G401 (cell line): Measurements from ENCODE around the gene SYT14. TPM values are rescaled to one million over a fixed set of nuclear protein-coding genes. Genes with fewer than 3 reads are reported as not detected.
"Not testable (repeated sequence)": the region's sequence is repeated elsewhere in the genome, so short reads cannot be mapped to it uniquely, and the experiment has no call there.

ENCODE experiments used
- DNase-seq: peaks from one replicate; pipeline ENCODE4 v3.0.0-alpha.2; 2015; ENCODE audit warnings: low spot score
- in situ Hi-C: cut with HindIII; loops from 2 replicates; pipeline ENCODE4 v1.10.0; 2016; ENCODE audit warnings: low sequenced_read_pairs, mixed read lengths
- total RNA-seq: library from RNA; depleted of rRNA; stranded (reverse); fragments of >200 nt; shearing (Covaris generic); gene quantifications from 2 replicates; pipeline ENCODE4 v1.2.3, GENCODE V29; 2014; rRNA removed

SYT14 gene
- 37.5 and 58.0 TPM in 2 replicates for total RNA-seq

- in situ Hi-C loops, result no loop called here
- peak; percentile 84 for DNase-seq
Measured at GRCh38 chr1:209937996-209938959, at the start of gene SYT14. TSS of gene SYT14 (plus strand) at chr1:209938217. CDS start at chr1:209938265, 48 bp downstream.

- in situ Hi-C loops, DNase-seq: not testable (repeated sequence)
Measured at GRCh38 chr1:209888291-209889076, 49.5 kb upstream of the SYT14 start.

DNA sequence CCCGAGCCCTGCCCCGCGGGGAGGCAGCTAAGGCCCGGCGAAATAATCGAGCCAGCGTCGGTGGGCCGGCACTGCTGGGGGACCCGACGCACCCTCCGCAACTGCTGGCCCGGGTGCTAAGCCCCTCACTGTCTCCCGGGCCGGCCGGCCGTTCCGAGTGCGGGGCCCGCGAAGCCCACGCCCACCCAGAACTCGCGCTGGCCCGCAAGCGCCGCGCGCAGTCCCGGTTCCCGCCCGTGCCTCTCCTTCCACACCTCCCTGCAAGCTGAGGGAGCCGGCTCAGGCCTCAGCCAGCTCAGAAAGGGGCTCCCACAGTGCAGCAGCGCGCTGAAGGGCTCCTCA lies 49.0 kb upstream of the SYT14 start:
- no peak for DNase-seq
- in situ Hi-C loops, result no loop called here

GRCh38 chr1:209890641-209891330 lies 47.2 kb upstream of the SYT14 start:
- DNase-seq, result no peak
- in situ Hi-C loops, result no loop called here

DNA sequence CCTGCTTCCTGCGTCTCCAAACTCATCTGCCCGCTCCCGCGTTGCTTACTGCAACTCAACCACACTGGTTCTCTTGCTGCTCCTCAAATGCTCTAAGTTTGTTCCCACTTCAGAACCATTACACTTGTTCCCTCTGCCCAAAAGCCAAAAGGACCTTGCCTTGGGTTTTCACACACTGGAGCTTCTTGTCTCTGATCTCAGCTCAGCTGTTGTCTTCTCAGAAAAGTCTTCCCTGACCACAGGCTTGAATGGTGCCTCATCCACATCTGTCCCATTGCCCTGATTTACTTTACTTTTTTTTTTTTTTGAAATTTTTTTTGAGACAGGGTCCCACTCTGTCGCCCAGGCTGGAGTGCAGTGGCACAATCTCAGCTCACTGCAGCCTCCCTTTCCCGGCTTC lies 44.3 kb upstream of the SYT14 start:
- in situ Hi-C loops, result no loop called here
- no peak for DNase-seq

DNA sequence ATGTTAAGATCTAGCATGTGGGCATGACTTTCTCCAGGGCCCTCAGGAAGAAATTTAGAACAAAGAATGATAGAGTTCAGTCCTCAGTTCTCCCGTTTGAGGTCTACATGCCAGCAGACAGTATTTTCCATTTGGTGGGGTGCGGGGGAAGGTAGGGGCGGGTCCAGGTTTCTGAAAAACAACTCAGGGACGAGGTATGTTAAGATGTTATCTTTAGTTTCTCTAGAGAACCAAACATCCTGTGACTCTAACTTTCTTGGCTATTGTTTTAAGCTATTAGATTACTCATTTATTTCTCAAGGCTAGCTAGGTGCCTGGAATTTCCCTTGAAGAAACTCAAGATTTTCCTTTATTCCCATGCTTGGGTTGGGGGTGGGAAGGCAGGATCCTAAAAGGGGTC lies 42.3 kb upstream of the SYT14 start:
- DNase-seq, result peak; percentile 51
- in situ Hi-C loops, result no loop called here

- peak; percentile 34 for DNase-seq
- in situ Hi-C loops, result no loop called here
Measured at GRCh38 chr1:209896346-209896745, 41.7 kb upstream of the SYT14 start.

- DNase-seq, in situ Hi-C loops: not testable (repeated sequence)
Measured at GRCh38 chr1:209898271-209898670, 39.7 kb upstream of the SYT14 start.

GRCh38 chr1:209898851-209899250 lies 39.2 kb upstream of the SYT14 start:
- in situ Hi-C loops, DNase-seq: not testable (repeated sequence)

GRCh38 chr1:209899948-209900347 lies 38.1 kb upstream of the SYT14 start:
- peak; percentile 47 for DNase-seq
- in situ Hi-C loops, result no loop called here

- in situ Hi-C loops, result no loop called here
Measured at GRCh38 chr1:209900734-209901133, 37.3 kb upstream of the SYT14 start.

DNA sequence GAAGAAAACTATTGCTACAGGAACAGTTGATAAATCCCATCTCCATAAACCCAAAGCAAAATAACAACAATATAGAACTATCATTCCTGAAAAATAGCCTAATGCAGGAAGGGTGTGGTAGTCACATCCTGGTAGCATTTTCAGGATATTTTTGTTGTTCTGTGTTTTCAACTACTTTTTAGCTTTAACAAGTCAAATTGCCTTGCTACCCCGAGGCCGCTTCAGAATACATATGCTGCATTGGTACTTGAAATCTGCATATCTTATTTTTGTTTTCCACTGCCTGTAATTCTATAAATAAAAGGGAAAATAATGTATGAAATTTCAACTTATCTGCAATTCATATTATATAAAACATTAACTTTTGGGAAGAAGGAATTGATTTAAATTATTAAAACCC lies 36.8 kb upstream of the SYT14 start:
- no peak for DNase-seq
- in situ Hi-C loops, result no loop called here

More at GRCh38 chr1:209900734-209901133, 37.3 kb upstream of the SYT14 start:
- no peak for DNase-seq

- in situ Hi-C loops, DNase-seq: not testable (repeated sequence)
Measured at GRCh38 chr1:209904774-209905173, 33.2 kb upstream of the SYT14 start.

- in situ Hi-C loops, result no loop called here
- no peak for DNase-seq
Measured at GRCh38 chr1:209911746-209912145, 26.3 kb upstream of the SYT14 start.

DNA sequence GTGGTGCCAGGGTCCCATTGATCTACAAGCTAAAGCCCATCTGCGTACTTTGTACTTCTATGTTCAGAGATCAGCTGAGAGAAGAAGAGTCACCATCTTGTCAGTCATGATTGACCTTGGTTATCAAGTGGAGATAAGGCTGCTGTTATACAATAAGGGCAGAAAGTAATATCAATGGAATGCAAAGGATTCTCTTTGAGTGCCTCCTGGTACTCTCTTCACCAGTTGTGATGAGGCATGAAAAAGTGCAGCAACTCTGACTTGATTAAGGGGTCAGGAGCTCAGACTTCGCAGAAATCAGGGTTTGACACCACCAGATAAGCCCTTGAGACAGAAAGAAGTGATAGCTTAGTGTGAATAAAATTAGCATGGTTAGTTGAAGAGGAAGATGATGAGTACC lies 25.7 kb upstream of the SYT14 start:
- in situ Hi-C loops, result no loop called here

GRCh38 chr1:209919637-209920036 lies 18.4 kb upstream of the SYT14 start:
- DNase-seq, in situ Hi-C loops: not testable (repeated sequence)

More for the DNA sequence above, 25.7 kb upstream of the SYT14 start:
- no peak for DNase-seq

DNA sequence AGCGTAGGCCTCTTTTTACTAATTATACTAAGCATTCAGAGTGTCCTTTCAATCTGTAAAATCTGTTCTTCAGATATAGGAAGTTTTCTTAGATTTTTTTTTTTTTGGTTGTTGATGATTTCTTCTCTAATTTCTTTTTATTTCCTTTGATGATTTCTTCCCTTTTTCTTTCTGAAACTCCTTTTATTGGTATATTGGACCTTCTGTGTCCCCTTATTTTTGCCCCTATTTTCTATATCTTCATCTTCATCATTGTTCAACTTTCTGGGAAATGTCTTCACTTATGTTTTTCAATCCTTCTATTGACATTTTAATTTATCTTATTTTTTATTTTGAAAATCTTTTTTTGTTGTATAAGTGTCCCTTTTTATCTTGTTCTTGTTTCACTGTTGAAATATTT lies 17.2 kb upstream of the SYT14 start:
- no peak for DNase-seq
- in situ Hi-C loops, result no loop called here

DNA sequence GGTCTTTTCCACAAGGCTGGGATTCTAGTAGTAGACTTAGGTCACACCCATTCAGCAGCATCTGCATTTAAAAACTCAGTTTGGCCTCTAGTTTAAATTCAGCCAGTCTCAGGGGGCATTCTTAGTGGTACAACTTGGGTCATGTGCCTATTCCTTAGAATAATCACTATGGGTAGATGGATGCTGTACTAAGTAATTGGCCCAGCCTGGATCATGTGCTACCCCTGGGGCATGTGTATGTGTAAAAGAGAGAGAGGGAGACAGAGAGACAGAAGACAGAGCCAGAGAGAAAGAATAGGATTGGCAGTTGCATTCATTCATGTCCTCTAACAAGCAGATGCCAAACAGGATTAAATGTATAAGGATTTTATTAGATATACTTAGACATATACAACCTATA lies 13.6 kb upstream of the SYT14 start:
- no peak for DNase-seq
- in situ Hi-C loops, result no loop called here

DNA sequence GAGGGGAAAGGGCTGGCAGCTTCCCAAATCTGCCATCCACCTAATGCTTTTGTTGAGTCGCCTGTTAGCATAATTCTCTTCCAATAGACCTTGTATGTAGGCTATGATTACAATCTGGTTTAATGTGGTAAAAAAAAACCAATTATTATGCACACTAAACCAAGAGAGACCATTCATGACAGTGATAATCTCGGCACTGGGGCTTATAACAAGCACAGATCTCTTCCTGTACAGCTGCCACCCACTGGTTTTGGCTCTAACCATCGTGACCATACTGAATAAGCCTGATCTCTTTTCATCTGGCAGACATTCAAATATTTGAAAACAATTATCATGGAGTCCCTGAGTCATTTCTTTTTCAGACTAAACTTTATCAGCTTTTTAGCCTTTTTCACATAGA lies 12.0 kb upstream of the SYT14 start:
- in situ Hi-C loops, result no loop called here
- peak; percentile 35 for DNase-seq
